ENCODE data around the gene GORASP1. TPM values are rescaled to one million over a fixed set of nuclear protein-coding genes. Genes with fewer than 3 reads are reported as not detected.
"Not testable (repeated sequence)": the region's sequence is repeated elsewhere in the genome, so short reads cannot be mapped to it uniquely, and the experiment has no call there.

GORASP1 gene
- total RNA-seq, 1 experiment from 2014 or later = 12.3 TPM

DNA sequence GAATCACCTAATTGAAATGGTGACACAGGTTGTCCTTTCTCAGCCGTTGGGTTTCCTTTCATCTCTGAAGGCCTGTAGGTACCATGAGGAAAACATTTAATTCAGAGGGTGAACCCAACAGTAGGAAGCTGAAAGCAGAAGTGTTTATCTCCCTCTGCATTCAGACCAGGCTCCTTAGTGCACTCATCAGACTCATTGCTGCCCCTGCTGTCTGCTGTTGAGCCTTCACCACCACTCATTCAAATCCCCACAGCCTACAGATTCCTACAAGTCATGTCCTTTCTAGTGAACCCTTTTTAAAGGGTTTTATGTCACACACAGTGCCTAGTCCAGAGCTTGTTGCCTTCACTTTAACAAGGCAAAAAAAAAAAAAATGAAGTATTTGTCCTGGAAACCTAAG is 42.2 kb downstream of the GORASP1 start:
- peak; percentile 5 for DNase-seq (ENCODE audit: low spot score)

DNA sequence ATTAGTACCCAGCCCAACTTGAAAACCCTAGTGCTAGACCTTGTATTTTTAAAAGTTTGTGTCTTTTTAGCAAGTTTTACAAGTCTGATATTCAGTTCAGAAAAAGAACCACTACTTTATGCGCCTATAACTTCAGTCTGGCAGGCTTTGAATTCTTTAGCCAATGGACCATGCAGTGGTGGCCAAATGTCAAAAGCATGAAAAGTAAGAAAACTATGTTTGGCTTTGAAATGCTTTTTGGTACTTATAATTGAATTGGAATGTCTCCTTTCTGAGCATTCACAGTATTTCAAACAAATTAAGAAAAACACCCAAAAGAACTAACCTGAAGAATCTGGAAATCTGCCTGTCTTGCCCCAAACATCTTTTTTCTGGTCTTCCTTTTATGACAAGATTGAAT is 42.8 kb downstream of the GORASP1 start:
- DNase-seq (ENCODE audit: low spot score) = no peak

DNA sequence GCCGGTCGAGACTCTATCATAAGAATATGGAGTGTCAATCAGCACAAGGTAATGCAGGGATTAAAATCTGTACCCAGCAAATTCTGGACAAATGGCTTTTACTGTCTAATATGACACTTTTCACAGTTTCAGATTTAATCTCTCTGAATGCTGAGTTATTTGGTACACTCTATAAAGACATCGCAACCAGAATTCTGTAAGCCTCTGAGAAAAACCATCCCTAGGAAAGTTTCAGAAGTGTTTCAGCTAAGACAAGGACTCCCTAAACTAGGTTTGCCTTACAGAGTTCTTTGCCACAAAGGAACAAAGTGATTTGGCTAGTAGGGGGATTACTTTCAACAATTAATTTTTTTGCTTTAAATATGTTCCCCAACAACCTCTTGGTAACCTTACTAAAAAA is 44.3 kb downstream of the GORASP1 start:
- DNase-seq (ENCODE audit: low spot score) = no peak

DNA sequence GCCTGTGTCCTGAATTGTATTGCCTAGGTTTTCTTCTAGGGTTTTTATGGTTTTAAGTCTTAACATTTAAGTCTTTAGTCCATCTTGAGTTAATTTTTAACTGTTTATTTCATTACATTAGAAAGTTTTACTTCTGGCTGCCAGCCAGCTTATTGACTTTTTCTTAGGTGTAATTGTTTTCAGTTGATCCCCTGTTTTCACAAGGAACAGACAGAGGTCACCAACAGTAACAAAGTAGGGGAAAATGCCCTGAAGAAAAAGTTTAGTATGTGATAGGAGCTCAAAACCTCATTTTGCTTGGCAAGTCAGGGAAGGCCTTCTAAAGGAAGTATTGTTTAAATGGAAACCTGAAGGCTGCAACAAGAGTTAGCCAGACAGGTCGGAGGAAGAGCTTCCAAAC is 45.2 kb downstream of the GORASP1 start:
- DNase-seq (ENCODE audit: low spot score) = no peak

DNA sequence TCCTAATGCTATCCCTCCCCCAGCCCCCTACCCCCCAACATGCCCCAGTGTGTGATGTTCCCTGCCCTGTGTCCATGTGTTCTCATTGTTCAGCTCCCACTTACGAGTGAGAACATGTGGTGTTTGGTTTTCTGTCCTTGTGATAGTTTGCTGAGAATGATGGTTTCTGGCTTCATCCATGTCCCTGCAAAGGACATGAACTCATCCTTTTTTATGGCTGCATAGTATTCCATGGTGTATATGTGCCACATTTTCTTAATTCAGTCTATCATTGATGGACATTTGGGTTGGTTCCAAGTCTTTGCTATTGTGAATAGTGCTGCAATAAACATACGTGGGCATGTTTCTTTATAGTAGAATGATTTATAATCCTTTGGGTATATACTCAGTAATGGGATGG is 46.2 kb downstream of the GORASP1 start:
- not testable (repeated sequence) for DNase-seq (ENCODE audit: low spot score)

DNA sequence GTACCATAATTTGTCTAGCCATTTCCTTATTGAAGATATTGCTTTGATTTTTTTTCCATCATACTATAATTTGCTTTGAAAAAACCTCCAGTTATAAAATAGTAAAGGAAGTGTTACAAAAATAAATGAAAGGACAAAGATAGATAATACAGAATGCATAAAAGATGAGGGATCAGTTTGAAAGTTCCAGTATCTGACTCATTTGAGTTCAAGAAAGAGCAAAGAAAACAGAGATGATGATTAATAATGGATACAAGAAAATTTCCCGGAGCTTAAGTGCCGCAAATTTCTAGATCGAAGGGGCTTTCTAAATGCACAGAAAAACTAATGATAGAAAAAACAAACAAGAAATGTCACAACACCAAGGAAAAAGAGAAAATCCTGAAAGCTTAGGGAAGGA is 51.3 kb downstream of the GORASP1 start:
- DNase-seq (ENCODE audit: low spot score) = no peak

DNA sequence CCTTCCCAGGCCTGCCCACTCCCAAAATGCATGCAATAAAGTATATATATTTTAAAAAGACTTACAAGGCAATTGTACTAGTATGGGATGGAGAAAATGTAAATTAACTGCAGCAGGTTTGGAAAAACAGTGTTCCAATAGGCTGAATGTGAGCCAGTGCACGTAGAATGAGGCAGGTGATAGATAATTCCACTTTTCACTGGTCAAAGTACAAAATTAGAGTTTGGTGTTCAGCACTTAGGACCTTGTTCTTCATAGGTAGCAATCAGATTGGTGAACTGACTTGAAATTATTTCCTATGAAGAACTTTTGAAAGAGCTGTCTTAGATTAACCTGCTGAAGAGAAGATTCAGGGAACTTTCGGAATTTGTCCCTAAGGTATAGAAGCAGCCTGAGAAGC is 53.7 kb downstream of the GORASP1 start:
- no peak for DNase-seq (ENCODE audit: low spot score)

DNA sequence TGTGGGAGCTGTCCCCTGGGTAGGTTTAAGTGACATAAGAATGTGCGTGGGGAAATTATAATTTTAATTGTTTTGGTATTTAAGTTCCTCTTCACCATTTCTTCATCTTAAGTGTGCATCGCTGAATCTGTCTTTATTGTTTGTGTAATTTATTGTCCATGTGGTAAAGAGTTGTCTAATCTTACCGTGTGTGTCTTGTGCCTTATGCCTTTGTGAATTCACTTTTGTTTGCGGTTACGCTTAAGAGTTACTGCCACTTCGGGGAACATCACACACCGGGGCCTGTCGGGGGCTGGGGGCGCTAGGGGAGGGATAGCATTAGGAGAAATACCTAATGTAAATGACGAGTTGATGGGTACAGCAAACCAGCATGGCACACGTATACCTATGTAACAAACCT is 54.8 kb downstream of the GORASP1 start:
- no peak for DNase-seq (ENCODE audit: low spot score)

DNA sequence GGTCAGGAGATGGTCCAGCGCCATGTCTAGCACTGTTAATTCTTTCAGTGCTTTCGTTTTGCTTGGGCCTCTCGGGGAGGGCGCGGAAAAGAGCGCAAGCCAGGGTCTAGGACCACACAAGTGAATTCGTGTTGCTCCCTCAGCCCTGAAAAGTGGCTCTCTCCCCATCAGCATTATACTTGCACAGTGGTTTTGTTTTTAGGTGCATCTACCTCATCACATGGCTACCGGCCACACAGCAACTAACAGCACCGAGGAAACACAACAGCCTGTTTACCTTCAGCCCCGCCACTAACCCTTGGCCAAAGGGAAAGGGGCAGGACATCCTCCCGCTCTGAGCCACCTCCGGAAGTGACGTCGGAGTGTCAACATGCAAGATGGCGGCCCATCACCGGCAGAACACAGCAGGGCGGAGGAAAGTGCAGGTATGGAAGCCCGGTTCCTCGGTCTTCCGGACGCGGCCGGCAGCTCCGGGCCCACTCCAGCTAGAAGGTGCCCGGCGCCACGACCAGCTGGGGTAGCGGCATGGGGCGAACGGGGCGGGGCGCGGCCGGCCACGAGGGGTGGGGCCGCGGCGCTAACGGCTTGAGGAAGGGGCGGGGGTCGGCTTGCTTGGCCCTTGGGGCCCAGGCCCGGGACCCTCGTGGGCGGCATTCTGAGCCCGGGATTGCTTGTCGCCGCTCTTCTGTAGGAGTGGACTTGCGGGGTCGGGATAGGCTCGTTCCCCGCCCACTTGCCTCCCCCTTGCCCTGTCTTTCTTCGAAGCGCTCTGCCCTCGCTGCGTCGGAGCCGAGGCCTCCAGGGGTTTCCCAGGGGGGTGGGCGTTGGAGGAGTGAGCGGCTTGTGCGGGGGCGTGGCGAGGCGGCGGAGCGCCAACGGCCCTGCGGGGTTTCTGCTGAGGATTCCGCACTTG is 55.5 kb downstream of the GORASP1 start, which contains the start of the genes SCN11A and WDR48:
Gene SCN11A (minus strand): TSS at position 296 of the 913 bp plus-strand sequence. CDS start 101,582 bp downstream, outside the sequence.
Gene WDR48 (plus strand): TSS at position 368 of the 913 bp plus-strand sequence. CDS start 10 bp downstream, at position 378.
- DNase-seq (ENCODE audit: low spot score) = peak; percentile 87

DNA sequence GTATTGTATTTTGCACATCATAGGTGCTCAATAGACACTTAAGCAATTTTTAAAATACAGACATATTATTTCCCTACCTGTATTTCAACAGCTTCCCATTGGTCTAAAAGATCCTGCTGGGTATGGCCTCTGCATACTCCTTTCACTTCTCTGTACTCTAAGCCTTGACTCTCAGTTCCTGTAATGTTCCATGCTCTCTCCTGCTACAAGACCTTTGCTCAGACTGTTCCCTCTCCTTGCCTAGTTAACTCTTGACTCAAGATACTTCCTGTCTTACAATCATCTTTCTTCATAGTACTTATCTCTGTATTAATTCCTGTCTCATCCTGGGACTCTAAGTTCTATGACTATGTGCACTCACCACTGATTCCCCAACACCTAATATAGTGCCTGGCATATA is 57.4 kb downstream of the GORASP1 start:
- no peak for DNase-seq (ENCODE audit: low spot score)

Other genes starting within 250 kb of the GORASP1 start
- not detected in 2 replicates for gene SCN11A, start 55.7 kb downstream of the GORASP1 start, total RNA-seq (2014; rRNA removed; shearing (Covaris generic))
- gene WDR48, start 55.6 kb downstream of the GORASP1 start, total RNA-seq (2014; rRNA removed; shearing (Covaris generic)) = 11.3 and 18.7 TPM in 2 replicates
- gene TTC21A, start 53 bp upstream of the GORASP1 start, total RNA-seq (2014; rRNA removed; shearing (Covaris generic)) = 0.25 and 0.35 TPM in 2 replicates
- 3.8 and 4.3 TPM in 2 replicates for gene CSRNP1, start 46.0 kb upstream of the GORASP1 start, total RNA-seq (2014; rRNA removed; shearing (Covaris generic))
- gene XIRP1, start 85.0 kb upstream of the GORASP1 start, total RNA-seq (2014; rRNA removed; shearing (Covaris generic)) = not detected in 2 replicates
- not detected in 2 replicates for gene CX3CR1, start 172.4 kb upstream of the GORASP1 start, total RNA-seq (2014; rRNA removed; shearing (Covaris generic))
- gene CCR8, start 222.1 kb upstream of the GORASP1 start, total RNA-seq (2014; rRNA removed; shearing (Covaris generic)) = not detected in 2 replicates

Data from H4 (cell line).